HUES64 (cell line): Measurements from ENCODE around the gene DCLK2.
A peak's percentile ranks its signal among the peaks of the same experiment; 100 is the strongest.

Source experiments
- H3K27ac ChIP-seq: 2 replicates; pipeline ENCODE4 v1.7.0; 2013; ENCODE audit warnings: low read depth, low read length, inconsistent platforms
- H3K27me3 ChIP-seq: 2 replicates; pipeline ENCODE4 v1.6.1; 2013; ENCODE audit warnings: mild to moderate bottlenecking, low read length; ENCODE audit not compliant: insufficient read depth
- H3K36me3 ChIP-seq: 2 replicates; pipeline ENCODE4 v1.6.1; 2013; ENCODE audit warnings: mild to moderate bottlenecking, low read length; ENCODE audit not compliant: insufficient read depth
- H3K4me1 ChIP-seq: 2 replicates; pipeline ENCODE4 v1.6.1; 2013; ENCODE audit warnings: mild to moderate bottlenecking, low read length, moderate library complexity; ENCODE audit not compliant: insufficient read depth
- H3K4me3 ChIP-seq: 2 replicates; pipeline ENCODE4 v1.5.1; 2013; ENCODE audit warnings: mild to moderate bottlenecking, low read length, moderate library complexity
- H3K9ac ChIP-seq: 2 replicates; pipeline ENCODE4 v1.6.1; 2013; ENCODE audit warnings: mild to moderate bottlenecking, low read depth, low read length
- H3K9me3 ChIP-seq: 2 replicates; pipeline ENCODE4 v1.6.1; 2013; ENCODE audit warnings: low read depth, low read length; ENCODE audit not compliant: insufficient read depth
- WGBS: fragments of 150-250, 120-280 bp; methylation state at CpG from one replicate; pipeline ENCODE4 v1.1.7; 2013; ENCODE audit warnings: missing lambda C conversion rate; 5-methylcytosine and 5-hydroxymethylcytosine counted together

DCLK2 gene

DNA sequence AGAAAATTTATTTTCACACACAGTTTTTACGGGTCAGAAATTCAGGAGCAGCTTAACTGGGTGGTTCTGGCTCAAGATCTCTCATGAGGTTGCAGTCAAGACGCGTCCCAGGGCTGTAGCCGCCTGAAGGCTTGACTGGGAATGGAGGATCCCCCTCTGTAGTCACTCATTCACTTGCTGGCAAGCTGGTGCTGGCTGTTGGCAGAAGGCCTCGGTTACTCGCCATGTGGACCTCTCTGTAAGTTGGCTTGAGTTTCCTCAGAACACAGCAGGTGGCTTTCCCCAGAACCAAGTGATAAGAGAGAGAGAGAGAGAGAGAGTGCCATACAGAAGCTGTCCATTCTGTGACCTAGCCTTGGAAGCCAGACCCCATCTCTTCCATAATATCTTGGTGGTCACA, 132.8 kb downstream of the DCLK2 start:
- Histone ChIP-seq H3K4me1 (no peaks in the 10 kb centered on the region), H3K27ac (no peak overlapping the region), H3K9ac (no peak overlapping the region), H3K9me3 (no peaks in the 10 kb centered on the region), H3K36me3 (no peaks in the 10 kb centered on the region), H3K4me3 (no peak overlapping the region), H3K27me3 (no peaks in the 10 kb centered on the region)
- 94% methylated on average over 6 of the region's 6 CpGs for WGBS

DNA sequence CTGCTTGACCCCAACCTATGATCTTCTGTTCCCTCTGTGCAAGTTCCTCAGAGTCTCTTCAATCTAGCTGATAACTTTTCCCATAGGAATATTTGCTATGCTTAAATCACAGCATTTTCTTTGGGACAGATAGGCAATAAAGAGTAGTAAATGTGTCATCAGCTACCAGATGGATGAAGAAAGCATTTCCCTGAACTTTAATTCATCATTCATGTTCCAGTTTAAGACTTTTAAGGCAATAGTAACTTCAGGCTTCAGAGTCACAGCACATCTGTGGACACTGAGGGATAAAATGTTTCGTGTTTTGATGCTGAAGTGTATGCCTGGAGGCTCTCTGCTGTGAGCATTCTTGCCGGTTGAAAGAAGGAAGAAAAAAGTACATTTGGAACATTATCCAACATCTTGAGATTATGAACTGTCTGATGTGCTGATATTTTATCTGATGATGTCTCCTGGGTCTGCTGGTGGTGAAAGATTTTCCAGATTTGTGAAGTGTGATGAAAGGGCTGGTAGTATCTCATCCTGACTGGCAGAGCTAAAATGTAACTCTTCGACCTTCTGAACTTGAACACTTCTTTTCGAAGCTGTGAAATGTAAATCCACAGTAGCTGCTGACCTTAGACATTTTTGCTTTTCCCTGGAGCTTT, 133.7 kb downstream of the DCLK2 start:
- WGBS, result 92% methylated on average over 4 of the region's 4 CpGs
- H3K9me3 ChIP-seq, result no peaks in the 10 kb centered on the region
- no peak overlapping the region for H3K27ac ChIP-seq
- no peak overlapping the region for H3K4me3 ChIP-seq
- H3K9ac ChIP-seq, result no peak overlapping the region
- peaks cover 2% of the 10 kb centered on the region for H3K4me1 ChIP-seq
- no peaks in the 10 kb centered on the region for H3K36me3 ChIP-seq
- no peaks in the 10 kb centered on the region for H3K27me3 ChIP-seq

DNA sequence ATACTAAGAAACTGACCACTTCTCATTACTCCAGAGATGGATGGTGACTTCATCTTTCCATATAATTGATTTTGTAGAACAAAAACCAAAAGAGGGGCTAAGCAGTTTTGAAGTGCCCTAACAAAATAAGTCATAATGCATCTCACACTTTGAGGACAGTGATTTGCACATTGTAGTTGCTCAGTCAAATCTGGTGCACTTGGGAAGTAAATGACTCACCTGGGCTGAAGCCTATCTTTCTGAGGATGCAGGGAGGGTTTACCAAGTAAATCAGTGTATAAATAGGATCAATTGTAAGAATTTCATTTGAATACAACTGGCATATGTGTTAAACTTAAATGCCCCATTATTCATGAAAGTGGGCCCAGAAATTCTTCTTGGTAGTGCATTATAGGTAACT, 134.2 kb downstream of the DCLK2 start:
- H3K27me3 ChIP-seq, result no peaks in the 10 kb centered on the region
- H3K9ac ChIP-seq, result no peak overlapping the region
- H3K27ac ChIP-seq, result no peak overlapping the region
- H3K36me3 ChIP-seq, result no peaks in the 10 kb centered on the region
- no peak overlapping the region for H3K4me3 ChIP-seq
- H3K4me1 ChIP-seq, result peaks cover 7% of the 10 kb centered on the region
- no peaks in the 10 kb centered on the region for H3K9me3 ChIP-seq

DNA sequence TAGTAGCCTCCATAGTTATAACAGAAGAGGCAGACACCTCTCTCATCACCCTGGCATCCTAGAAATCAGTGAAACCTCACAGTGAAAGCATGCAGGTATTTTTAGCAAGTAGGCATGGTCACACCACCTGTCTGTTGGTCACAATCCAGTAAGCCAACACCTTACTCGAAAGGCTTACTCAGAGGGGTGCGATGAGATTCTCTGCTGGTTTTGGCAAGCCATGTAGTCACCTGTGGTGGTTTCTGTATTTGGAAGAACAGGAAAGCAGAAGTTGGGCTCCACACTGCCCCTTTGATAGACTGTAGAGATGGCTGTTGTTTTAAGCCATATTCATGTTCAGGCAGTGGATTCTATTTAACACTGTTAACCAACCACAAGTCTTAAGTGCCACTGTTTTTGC, 134.7 kb downstream of the DCLK2 start:
- Histone ChIP-seq H3K4me3 (no peak overlapping the region), H3K9ac (no peak overlapping the region), H3K9me3 (no peaks in the 10 kb centered on the region), H3K27ac (no peak overlapping the region), H3K4me1 (peaks cover 10% of the 10 kb centered on the region), H3K36me3 (no peaks in the 10 kb centered on the region), H3K27me3 (no peaks in the 10 kb centered on the region)
- WGBS, result 95% methylated on average over 2 of the region's 2 CpGs

DNA sequence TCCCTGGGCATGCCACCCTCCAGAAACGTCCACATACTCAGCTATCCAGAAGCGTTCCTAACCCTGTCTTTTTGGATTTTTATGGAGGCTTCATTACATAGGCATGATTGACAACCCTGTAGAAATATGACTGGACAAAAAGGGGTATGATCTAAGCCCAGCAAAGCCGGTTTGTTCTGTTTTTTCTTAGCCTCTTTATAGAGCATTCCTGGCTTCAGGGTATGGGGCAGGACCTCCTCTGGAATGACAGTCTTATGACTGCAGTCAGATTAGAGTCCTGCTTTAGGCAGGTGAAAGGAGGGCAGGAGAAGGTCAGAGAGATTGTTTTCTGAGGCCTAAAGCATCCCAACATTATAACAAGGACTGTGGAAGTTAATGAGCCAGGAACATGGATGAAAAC, 137.4 kb downstream of the DCLK2 start:
- WGBS, result 92% methylated on average over 3 of the region's 3 CpGs
- Histone ChIP-seq H3K9me3 (no peaks in the 10 kb centered on the region), H3K27me3 (no peaks in the 10 kb centered on the region), H3K36me3 (no peaks in the 10 kb centered on the region), H3K9ac (no peak overlapping the region), H3K4me1 (peaks cover 15% of the 10 kb centered on the region), H3K4me3 (no peak overlapping the region), H3K27ac (no peak overlapping the region)

DNA sequence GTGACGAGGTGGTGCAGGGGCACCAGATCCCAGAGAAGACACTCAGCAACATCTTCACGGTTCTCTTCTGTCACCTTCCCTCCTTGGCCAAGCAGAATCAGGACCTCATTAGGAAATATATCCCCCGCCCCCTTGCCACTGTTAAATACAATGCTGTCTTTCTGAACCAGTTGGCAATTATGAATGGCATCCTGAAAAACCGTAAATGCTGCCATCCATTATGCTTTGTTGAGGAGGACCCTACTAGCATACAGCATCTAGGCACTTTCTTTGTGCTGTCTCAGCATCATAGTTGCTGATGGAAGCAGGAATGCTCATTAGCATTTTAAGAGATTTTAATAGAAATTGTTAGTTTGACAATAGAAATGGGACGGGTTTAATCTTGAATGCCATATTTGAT, 138.5 kb downstream of the DCLK2 start:
- Histone ChIP-seq H3K27ac (no peak overlapping the region), H3K4me1 (peaks cover 15% of the 10 kb centered on the region), H3K9me3 (no peaks in the 10 kb centered on the region), H3K36me3 (no peaks in the 10 kb centered on the region), H3K4me3 (no peak overlapping the region), H3K27me3 (no peaks in the 10 kb centered on the region), H3K9ac (no peak overlapping the region)
- WGBS, result 94% methylated on average over 5 of the region's 5 CpGs

DNA sequence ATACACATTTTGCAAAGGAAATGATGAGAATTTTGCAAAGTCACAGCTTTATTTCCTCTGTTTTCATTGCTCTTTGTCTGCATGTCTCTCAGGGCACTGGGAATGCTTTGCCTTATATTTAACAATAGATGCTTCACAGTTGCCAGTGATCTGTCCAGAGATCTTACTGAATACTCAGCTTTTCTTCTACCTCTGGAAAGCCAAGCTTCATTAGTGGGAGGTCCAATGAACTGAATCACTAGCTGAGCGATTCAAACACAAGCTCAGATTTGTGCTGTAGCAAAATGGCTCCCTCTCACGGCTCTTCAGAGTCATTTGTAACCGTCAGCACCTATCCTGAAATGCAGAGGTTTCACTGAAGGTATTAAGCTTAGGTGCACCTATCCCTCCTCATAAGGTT, 138.9 kb downstream of the DCLK2 start:
- H3K27ac ChIP-seq, result no peak overlapping the region
- no peaks in the 10 kb centered on the region for H3K9me3 ChIP-seq
- 56% methylated on average over 3 of the region's 3 CpGs for WGBS
- peaks cover 15% of the 10 kb centered on the region for H3K4me1 ChIP-seq
- no peak overlapping the region for H3K9ac ChIP-seq
- H3K4me3 ChIP-seq, result no peak overlapping the region
- no peaks in the 10 kb centered on the region for H3K27me3 ChIP-seq
- no peaks in the 10 kb centered on the region for H3K36me3 ChIP-seq

DNA sequence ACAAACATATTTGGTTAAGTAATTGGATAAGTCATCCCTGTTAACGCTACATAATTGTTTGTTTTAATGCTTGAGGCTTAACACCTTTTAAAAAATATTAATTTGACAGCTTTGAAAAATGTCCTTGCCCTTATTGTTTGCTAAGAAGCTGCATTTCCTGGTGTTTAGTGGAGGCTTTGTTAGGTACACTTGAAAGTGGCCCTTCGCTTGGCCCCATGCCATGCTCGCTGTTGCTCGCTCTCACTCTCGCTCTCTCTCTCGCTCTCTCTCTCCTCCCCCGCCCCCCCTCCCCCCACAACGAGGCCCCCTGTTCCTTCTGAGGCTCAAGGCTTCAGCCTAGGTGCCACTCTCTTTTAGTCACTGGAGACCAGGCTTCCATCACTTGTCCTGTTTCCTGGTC, 139.6 kb downstream of the DCLK2 start:
- no peak overlapping the region for H3K27ac ChIP-seq
- H3K9me3 ChIP-seq, result no peaks in the 10 kb centered on the region
- H3K36me3 ChIP-seq, result no peaks in the 10 kb centered on the region
- no peak overlapping the region for H3K9ac ChIP-seq
- no peak overlapping the region for H3K4me3 ChIP-seq
- WGBS, result 82% methylated on average over 7 of the region's 8 CpGs
- peaks cover 15% of the 10 kb centered on the region for H3K4me1 ChIP-seq
- no peaks in the 10 kb centered on the region for H3K27me3 ChIP-seq

DNA sequence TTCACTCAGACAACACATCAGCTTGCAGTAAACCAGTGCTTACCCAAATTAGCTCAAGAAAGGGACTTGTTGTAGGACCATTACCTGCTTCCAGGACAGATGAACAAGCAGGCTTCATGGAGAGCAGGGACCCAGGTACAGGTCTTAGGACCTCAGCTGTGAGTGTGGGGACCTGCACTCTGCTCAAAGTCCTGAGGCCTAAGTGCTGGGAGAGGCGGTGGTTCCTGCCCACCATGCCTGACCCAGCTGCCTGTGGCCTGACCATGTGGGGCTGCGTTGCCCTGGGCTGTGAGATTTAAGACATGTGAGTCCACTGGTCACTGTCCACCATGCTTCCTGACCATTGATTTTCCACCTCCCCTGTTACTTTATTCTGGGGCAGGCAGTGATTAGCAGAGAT, 140.2 kb downstream of the DCLK2 start:
- H3K4me1 ChIP-seq, result peaks cover 15% of the 10 kb centered on the region
- no peak overlapping the region for H3K4me3 ChIP-seq
- no peak overlapping the region for H3K27ac ChIP-seq
- H3K9ac ChIP-seq, result no peak overlapping the region
- WGBS, result 86% methylated on average over 2 of the region's 2 CpGs
- no peaks in the 10 kb centered on the region for H3K36me3 ChIP-seq
- no peaks in the 10 kb centered on the region for H3K9me3 ChIP-seq
- H3K27me3 ChIP-seq, result no peaks in the 10 kb centered on the region

DNA sequence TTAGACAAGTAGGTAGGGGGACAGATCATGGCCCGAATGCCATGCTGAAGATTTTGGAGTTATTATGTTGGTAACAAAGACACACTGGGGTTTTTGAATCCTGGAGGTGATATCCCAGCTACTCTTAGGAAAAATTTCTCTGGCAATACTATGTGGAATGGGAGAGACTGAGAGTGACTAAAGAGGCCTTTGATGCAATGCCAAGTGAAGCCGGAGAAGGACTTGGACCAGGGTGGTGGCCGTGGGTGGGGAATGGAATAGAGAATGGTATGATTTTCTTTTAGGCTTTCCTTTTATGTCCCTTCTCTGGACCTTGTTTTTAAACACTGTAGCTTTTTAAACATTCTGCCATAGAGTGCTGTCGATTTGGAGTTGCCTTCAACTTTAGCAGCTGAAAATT, 141.6 kb downstream of the DCLK2 start:
- Histone ChIP-seq H3K27ac (no peak overlapping the region), H3K27me3 (no peaks in the 10 kb centered on the region), H3K36me3 (no peaks in the 10 kb centered on the region), H3K4me3 (no peak overlapping the region), H3K9ac (no peak overlapping the region), H3K4me1 (peaks cover 21% of the 10 kb centered on the region), H3K9me3 (no peaks in the 10 kb centered on the region)
- 93% methylated on average over 4 of the region's 4 CpGs for WGBS

DNA sequence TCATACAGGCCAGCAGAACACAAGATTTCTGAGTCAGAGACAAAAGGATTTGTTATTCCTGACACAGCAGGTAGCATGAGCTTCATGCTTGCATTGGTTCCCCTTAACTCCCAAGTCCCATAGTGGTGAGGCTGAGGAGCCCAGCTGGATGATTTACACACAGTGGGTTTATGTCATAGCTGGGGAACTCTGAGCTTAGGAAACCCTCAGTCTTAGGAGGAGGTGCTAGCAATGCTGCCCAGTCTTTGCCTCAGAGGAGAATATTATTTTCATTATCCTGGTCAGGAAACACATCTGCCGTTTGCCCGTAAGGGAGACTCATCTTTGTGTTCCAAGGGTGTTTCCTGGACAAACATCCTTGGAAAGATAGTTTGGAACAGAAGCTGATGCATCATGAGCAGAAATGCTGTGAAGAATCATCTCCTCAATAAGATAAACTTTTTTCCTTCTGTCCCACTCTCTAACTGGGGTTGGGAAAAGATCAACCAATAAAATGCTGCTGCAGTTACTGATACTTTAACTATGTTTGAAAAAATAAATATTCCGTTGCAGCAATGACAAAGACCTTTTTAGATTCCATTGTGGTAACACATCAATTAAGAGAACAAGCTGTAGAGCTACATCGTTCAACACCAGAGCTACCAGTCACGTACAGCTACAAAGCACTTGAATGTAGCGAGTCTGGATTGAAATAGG, 146.8 kb downstream of the DCLK2 start:
- WGBS, result 90% methylated on average over 5 of the region's 6 CpGs

DNA sequence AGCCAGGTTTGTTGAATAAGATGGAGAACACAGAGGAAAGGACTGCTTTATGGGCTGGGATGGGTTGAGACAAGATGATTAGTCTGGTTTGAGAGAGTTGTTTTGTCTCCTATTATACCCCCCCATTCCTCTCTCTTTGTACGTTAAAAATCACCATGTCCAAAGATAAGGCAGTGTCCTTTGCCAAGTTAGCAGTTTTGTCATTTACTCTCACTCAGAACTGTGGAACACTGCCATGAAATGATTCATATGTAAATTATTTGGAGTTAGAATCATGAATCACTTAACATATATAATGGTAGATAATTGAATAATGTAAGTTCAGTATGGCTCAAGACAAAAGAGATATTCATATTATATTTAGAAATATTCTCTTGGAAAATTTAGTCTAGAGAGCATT, 151.3 kb downstream of the DCLK2 start:
- no peak overlapping the region for H3K9ac ChIP-seq
- no peaks in the 10 kb centered on the region for H3K36me3 ChIP-seq
- no CpG with 5 or more reads among the region's 1 CpG for WGBS
- H3K9me3 ChIP-seq, result no peaks in the 10 kb centered on the region
- H3K4me3 ChIP-seq, result no peak overlapping the region
- H3K27me3 ChIP-seq, result no peaks in the 10 kb centered on the region
- H3K27ac ChIP-seq, result no peak overlapping the region
- H3K4me1 ChIP-seq, result peaks cover 27% of the 10 kb centered on the region

More for the DNA sequence above, 146.8 kb downstream of the DCLK2 start:
- H3K36me3 ChIP-seq, result no peaks in the 10 kb centered on the region
- H3K9ac ChIP-seq, result no peak overlapping the region
- H3K9me3 ChIP-seq, result no peaks in the 10 kb centered on the region
- H3K27me3 ChIP-seq, result no peaks in the 10 kb centered on the region
- peak overlapping the region; percentile 43; the same call in 1 of the 2 replicates for H3K27ac ChIP-seq
- H3K4me3 ChIP-seq, result no peak overlapping the region
- peaks cover 21% of the 10 kb centered on the region for H3K4me1 ChIP-seq
